AG04450 (cell line): ENCODE measurements around the gene ARHGAP18. TPM values are rescaled to one million over a fixed set of nuclear protein-coding genes. Genes with fewer than 3 reads are reported as not detected.
A peak's percentile ranks its signal among the peaks of the same experiment; 100 is the strongest.

Experiments
- CTCF ChIA-PET: fragments of 300-600, 350-600 bp; formaldehyde crosslinking; extraction: SDS; loops from one replicate; lab custom pipeline; 2022; ENCODE audit warnings: antibody characterized with exemption, inconsistent platforms; lab: Charles Lee
- POLR2A ChIA-PET: fragments of 350-600 bp; formaldehyde crosslinking; extraction: SDS; loops from one replicate; lab custom pipeline; 2021; ENCODE audit warnings: antibody characterized with exemption, inconsistent platforms; lab: Yijun Ruan, JAX
- DNase-seq: peaks from one replicate; pipeline ENCODE4 v3.0.0-alpha.2; 2011; ENCODE audit warnings: low read depth, low spot score
- H3K27ac ChIP-seq: one replicate; pipeline ENCODE4 v1.5.1; 2012; ENCODE audit warnings: low read depth, low read length, control low read depth
- H3K27me3 ChIP-seq: one replicate; pipeline ENCODE4 v1.6.0; 2012; ENCODE audit warnings: low read length; ENCODE audit not compliant: control insufficient read depth, insufficient read depth
- H3K4me3 ChIP-seq: 2 replicates; pipeline ENCODE4 v1.5.1; 2011; ENCODE audit warnings: mild to moderate bottlenecking, low read depth, low read length, control low read depth
- H3K9me3 ChIP-seq: 2 replicates; pipeline ENCODE4 v1.5.1; 2012; ENCODE audit warnings: low read length; ENCODE audit not compliant: control insufficient read depth, insufficient read depth
- polyA plus RNA-seq: library from polyadenylated mRNA; depleted of rRNA; stranded (reverse); fragments of >200 nt; gene quantifications from 2 replicates; pipeline ENCODE4 v1.2.3, GENCODE V29; 2011
- TF ChIP-seq, protein P1 (sequence below): IDR thresholded peaks from 2 replicates; pipeline ENCODE4 v1.5.1; 2011; ENCODE audit warnings: low read depth, low read length, control low read depth, inconsistent platforms

ARHGAP18 gene
- polyA plus RNA-seq, 1 experiment, result 13.9 TPM

DNA sequence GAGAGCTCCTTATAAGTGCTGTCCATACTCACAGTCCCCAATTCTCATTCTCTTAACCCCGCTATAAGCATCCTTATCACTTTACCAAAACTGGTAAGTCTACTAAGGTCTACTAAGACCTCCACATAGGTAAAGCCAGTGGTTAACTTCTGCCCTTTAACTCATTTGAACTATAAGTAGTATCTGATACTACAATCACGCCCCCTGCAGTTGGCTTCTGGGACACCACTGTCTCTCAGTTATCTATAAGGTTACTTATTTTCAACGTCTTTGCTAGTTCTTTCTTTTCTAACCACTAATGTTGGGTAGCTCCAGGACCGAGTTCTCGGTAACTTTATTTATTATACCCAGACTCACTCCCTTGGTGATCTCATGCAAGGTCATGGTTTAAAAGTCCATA lies 142.6 kb downstream of the ARHGAP18 start:
- ChIA-PET POLR2A (no interaction called here), CTCF (interaction anchor here (0.6 to 1.3 kb wide), 7 partner anchors 13 to 69 kb away, joined by 3 to 10 read pairs (median 3); no protein-coding TSS in a partner anchor)
- Histone ChIP-seq H3K27me3 (no peaks in the 10 kb centered on the region), H3K9me3 (no peaks in the 10 kb centered on the region; the same call in 1 of the 2 replicates), H3K27ac (no peak overlapping the region), H3K4me3 (no peak overlapping the region)
- no peak for DNase-seq
- TF ChIP-seq, protein P1, sequence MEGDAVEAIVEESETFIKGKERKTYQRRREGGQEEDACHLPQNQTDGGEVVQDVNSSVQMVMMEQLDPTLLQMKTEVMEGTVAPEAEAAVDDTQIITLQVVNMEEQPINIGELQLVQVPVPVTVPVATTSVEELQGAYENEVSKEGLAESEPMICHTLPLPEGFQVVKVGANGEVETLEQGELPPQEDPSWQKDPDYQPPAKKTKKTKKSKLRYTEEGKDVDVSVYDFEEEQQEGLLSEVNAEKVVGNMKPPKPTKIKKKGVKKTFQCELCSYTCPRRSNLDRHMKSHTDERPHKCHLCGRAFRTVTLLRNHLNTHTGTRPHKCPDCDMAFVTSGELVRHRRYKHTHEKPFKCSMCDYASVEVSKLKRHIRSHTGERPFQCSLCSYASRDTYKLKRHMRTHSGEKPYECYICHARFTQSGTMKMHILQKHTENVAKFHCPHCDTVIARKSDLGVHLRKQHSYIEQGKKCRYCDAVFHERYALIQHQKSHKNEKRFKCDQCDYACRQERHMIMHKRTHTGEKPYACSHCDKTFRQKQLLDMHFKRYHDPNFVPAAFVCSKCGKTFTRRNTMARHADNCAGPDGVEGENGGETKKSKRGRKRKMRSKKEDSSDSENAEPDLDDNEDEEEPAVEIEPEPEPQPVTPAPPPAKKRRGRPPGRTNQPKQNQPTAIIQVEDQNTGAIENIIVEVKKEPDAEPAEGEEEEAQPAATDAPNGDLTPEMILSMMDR, result peak; percentile 37; the same call in 1 of the 2 replicates

DNA sequence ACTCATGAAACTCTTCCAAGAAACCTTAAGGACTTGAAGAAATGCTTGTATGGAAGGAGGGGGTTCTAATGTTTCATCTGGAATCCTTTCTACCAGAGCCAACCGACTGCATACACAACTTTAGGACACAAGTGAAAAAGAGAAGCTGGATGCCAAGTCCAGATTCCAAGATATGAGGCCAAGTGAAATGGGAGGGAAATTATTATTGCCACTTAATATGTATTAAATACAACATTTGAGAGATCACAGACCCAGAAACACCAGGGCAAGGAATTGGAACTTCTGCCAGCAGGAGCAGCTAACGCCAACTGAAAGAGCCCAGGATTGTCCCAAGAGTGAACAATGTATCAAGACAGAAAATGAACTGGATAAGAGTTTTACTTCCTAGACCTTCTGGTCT lies 144.2 kb downstream of the ARHGAP18 start:
- H3K9me3 ChIP-seq, result no peaks in the 10 kb centered on the region; the same call in 1 of the 2 replicates
- CTCF ChIA-PET, result interaction anchor here (0.8 to 2.3 kb wide), 5 partner anchors 10 to 68 kb away, joined by 3 to 12 read pairs (median 5); no protein-coding TSS in a partner anchor
- no peak overlapping the region for H3K27ac ChIP-seq
- TF ChIP-seq, protein P1, result no peak
- POLR2A ChIA-PET, result no interaction called here
- H3K4me3 ChIP-seq, result no peak overlapping the region
- no peaks in the 10 kb centered on the region for H3K27me3 ChIP-seq
- no peak for DNase-seq

DNA sequence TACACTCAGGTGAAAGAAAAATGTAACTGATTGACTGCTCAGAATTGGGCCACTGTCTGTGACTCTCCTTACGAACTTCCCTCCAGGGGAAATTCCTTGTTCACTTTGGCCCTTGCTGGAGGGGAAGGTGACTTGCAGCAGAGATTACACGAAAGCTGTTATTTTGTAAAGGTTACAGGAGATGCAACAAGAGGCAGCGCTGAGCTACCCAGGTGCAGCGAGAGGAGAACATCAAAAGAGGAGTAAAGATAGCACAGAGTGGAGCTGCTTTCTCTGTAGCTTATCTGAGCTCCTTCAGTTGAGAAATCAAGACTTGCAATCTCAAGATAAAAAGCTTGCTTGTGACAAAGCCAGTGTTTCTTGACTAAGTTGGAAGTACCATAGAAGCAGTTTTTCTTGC lies 144.6 kb downstream of the ARHGAP18 start:
- CTCF ChIA-PET, result interaction anchor here (0.8 to 2.3 kb wide), 5 partner anchors 10 to 68 kb away, joined by 3 to 12 read pairs (median 5); no protein-coding TSS in a partner anchor
- no peak overlapping the region for H3K27ac ChIP-seq
- POLR2A ChIA-PET, result no interaction called here
- H3K27me3 ChIP-seq, result no peaks in the 10 kb centered on the region
- no peaks in the 10 kb centered on the region; the same call in 1 of the 2 replicates for H3K9me3 ChIP-seq
- TF ChIP-seq, protein P1, result no peak
- no peak overlapping the region for H3K4me3 ChIP-seq
- no peak for DNase-seq

DNA sequence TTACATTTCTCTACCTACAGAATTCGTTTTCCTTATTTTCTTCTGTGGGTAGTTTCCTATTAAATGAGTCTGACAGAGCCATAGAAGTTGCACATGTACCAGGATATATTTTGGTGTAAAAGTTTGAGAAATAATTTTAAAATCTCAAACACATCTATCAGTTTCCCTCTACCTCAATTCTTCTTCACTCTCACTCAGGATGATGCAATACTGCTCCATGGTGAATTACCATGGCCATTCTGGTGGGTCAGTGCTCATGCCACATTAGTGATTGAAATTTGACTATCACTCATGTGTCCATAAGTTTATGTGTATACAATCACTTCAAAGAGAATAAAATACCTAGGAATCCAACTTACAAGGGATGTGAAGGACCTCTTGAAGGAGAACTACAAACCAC lies 151.7 kb downstream of the ARHGAP18 start:
- ChIA-PET POLR2A (no interaction called here), CTCF (no interaction called here)
- no peak overlapping the region for H3K27ac ChIP-seq
- no peaks in the 10 kb centered on the region for H3K27me3 ChIP-seq
- H3K4me3 ChIP-seq, result no peak overlapping the region
- TF ChIP-seq, protein P1, result no peak
- DNase-seq, result no peak
- H3K9me3 ChIP-seq, result no peaks in the 10 kb centered on the region

DNA sequence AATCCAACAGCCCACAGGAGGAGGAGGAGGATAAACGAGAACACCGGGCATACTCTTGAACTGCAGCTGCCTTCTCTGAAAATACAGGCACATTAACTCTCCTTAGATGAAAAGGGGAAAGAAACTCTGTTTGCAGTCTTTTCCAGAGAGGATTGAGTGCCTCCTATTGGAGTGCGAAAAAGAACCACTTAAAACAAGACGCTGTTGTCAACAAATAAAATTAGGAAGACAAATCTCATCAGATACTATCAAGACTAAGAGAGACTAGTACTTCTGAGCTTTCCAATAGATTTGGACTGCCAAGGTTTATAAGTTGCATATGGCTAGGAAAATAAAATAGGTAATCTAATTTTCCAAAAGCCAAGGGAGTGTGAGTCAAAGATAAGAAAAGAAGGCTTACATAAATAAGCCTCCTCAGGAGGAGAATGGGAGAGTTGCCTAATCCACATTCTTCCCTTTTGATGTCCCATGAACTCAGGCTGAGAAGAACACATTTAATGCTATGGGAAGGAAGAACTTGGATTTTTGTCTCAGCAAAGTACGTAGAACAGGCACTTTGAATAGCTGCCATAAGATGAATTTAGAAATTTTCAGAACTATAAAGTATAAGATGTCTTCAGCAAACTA lies 154.7 kb downstream of the ARHGAP18 start:
- ChIA-PET CTCF (interaction anchor here (1.6 to 2.1 kb wide), 2 partner anchors 10 to 56 kb away, joined by 3 to 7 read pairs; no protein-coding TSS in a partner anchor), POLR2A (no interaction called here)
- DNase-seq, result peak; percentile 38
- H3K27me3 ChIP-seq, result no peaks in the 10 kb centered on the region
- no peak overlapping the region for H3K4me3 ChIP-seq
- TF ChIP-seq, protein P1, result no peak
- H3K9me3 ChIP-seq, result no peaks in the 10 kb centered on the region
- H3K27ac ChIP-seq, result no peak overlapping the region
